Testis (tissue), 2 donors: Measurements from ENCODE around the gene KCNN3.

Experiments used
- CTCF ChIP-seq, 3 experiments: fragments of 450-650 bp in 2 of 3; fragments of 200-600 bp in 1 of 3; sonication (generic) in 1 of 3; IDR thresholded peaks; one replicate each; pipeline ENCODE4 v1.5.1; 2016 to 2019; ENCODE audit warnings: antibody characterized with exemption in 3 of 3, mild to moderate bottlenecking in 2 of 3, moderate library complexity in 1 of 3
- POLR2A ChIP-seq: fragments of 450-650 bp; IDR thresholded peaks from one replicate; pipeline ENCODE4 v1.6.1; 2017; ENCODE audit warnings: antibody characterized with exemption, mild to moderate bottlenecking, moderate library complexity

- TF ChIP-seq POLR2A (no peak), CTCF (IDR thresholded peaks at IDR 0.05) (no peak)
Measured at GRCh38 chr1:154792899-154793298, 77.2 kb downstream of the KCNN3 start.
